ENCODE data around the gene FKBP15. TPM values are rescaled to one million over a fixed set of nuclear protein-coding genes. Genes with fewer than 3 reads are reported as not detected.

Gene FKBP15
- total RNA-seq, 4 donors from 2014 or later, result 14.1 to 30.3 (median 23.1) TPM

- Histone ChIP-seq H3K4me1 (no peaks in the 10 kb centered on the region), H3K27ac (no peak overlapping the region), H3K36me3 (no peaks in the 10 kb centered on the region), H3K9me3 (no peaks in the 10 kb centered on the region), H3K4me3 (no peak overlapping the region), H3K27me3 (no peaks in the 10 kb centered on the region)
- no peak for DNase-seq
- TF ChIP-seq POLR2A (IDR thresholded peaks at IDR 0.05), result no peak
- TF ChIP-seq CTCF (IDR thresholded peaks at IDR 0.05), result no peak
- intact Hi-C loops (cut with DNase I; ENCODE audit: low total_unique reads), result no loop called here
Observed at GRCh38 chr9:113139953-113140352, 81.1 kb downstream of the FKBP15 start.

GRCh38 chr9:113139225-113139829 lies 81.8 kb downstream of the FKBP15 start:
- no peak overlapping the region for H3K4me3 ChIP-seq
- H3K36me3 ChIP-seq, result no peaks in the 10 kb centered on the region
- TF ChIP-seq POLR2A (IDR thresholded peaks at IDR 0.05) (no peak), CTCF (IDR thresholded peaks at IDR 0.05) (no peak)
- no peak overlapping the region for H3K27ac ChIP-seq
- no peak for DNase-seq
- H3K4me1 ChIP-seq, result no peaks in the 10 kb centered on the region
- no peaks in the 10 kb centered on the region for H3K9me3 ChIP-seq
- H3K27me3 ChIP-seq, result no peaks in the 10 kb centered on the region
- intact Hi-C loops (cut with DNase I; ENCODE audit: low total_unique reads), result no loop called here

DNA sequence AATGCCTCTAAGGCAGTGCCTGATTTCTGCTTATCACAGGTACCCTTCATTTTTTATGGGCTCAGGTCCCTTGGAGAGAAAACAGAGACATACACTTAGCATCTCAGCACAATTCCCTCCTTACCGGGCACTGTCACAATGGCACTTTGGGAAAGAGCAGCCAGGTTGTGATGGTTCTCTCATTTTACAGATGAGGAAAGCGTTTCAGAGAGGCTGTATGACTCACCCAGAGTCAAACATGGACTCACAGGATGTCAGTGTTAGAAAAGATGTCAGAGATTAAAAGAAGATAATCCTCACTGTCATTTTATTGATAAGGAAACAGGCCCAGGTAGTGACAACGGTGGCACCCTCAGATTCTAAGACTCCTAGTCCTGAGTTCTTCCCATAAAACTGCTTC lies 82.3 kb downstream of the FKBP15 start:
- DNase-seq, result no peak
- Histone ChIP-seq H3K27me3 (no peaks in the 10 kb centered on the region), H3K4me1 (no peaks in the 10 kb centered on the region), H3K36me3 (no peaks in the 10 kb centered on the region), H3K27ac (no peak overlapping the region), H3K4me3 (no peak overlapping the region), H3K9me3 (no peaks in the 10 kb centered on the region)
- intact Hi-C loops (cut with DNase I; ENCODE audit: low total_unique reads), result no loop called here
- TF ChIP-seq POLR2A (IDR thresholded peaks at IDR 0.05), result no peak
- no peak for TF ChIP-seq CTCF (IDR thresholded peaks at IDR 0.05)

- TF ChIP-seq POLR2A (IDR thresholded peaks at IDR 0.05), result no peak
- TF ChIP-seq CTCF (IDR thresholded peaks at IDR 0.05), result no peak
- Histone ChIP-seq H3K4me1 (no peaks in the 10 kb centered on the region), H3K9me3 (no peaks in the 10 kb centered on the region), H3K4me3 (no peak overlapping the region), H3K36me3 (no peaks in the 10 kb centered on the region), H3K27me3 (no peaks in the 10 kb centered on the region), H3K27ac (no peak overlapping the region)
- intact Hi-C loops (cut with DNase I; ENCODE audit: low total_unique reads), result no loop called here
- DNase-seq, result no peak
Observed at GRCh38 chr9:113137196-113138168, 83.6 kb downstream of the FKBP15 start.

DNA sequence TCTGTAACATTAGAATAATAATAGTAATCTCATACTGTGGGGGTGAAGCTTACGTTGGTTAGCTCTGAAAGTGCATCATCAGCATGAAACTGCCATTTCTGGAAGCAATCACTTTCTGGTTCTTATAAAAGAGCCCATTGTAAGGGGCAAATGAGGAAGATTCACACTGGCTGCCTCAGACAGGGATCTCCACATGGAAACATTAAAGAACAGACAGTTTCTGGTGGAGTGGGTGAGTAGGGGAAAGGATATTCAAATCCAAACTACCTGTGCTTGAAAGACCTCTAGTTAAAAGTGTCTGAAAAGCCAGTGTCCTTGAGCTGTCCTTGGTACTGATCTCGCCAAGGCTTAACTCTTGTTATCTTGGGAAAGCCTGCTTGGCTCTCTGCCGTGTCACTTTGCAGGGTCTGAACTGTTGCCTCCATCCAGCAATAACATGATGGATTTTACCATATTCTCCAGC lies 89.4 kb downstream of the FKBP15 start:
- Histone ChIP-seq H3K36me3 (no peaks in the 10 kb centered on the region), H3K4me1 (no peaks in the 10 kb centered on the region), H3K4me3 (no peak overlapping the region), H3K27me3 (no peaks in the 10 kb centered on the region), H3K9me3 (no peaks in the 10 kb centered on the region), H3K27ac (no peak overlapping the region)
- intact Hi-C loops (cut with DNase I; ENCODE audit: low total_unique reads), result no loop called here
- DNase-seq, result no peak
- TF ChIP-seq CTCF (IDR thresholded peaks at IDR 0.05) (no peak), POLR2A (IDR thresholded peaks at IDR 0.05) (no peak)

Data from uterus (tissue), 4 donors.